ENCODE data around the gene TMPRSS9. TPM values are rescaled to one million over a fixed set of nuclear protein-coding genes. Genes with fewer than 3 reads are reported as not detected.

Gene TMPRSS9
- polyA plus RNA-seq, 1 donor from 2014 or later: not detected

DNA sequence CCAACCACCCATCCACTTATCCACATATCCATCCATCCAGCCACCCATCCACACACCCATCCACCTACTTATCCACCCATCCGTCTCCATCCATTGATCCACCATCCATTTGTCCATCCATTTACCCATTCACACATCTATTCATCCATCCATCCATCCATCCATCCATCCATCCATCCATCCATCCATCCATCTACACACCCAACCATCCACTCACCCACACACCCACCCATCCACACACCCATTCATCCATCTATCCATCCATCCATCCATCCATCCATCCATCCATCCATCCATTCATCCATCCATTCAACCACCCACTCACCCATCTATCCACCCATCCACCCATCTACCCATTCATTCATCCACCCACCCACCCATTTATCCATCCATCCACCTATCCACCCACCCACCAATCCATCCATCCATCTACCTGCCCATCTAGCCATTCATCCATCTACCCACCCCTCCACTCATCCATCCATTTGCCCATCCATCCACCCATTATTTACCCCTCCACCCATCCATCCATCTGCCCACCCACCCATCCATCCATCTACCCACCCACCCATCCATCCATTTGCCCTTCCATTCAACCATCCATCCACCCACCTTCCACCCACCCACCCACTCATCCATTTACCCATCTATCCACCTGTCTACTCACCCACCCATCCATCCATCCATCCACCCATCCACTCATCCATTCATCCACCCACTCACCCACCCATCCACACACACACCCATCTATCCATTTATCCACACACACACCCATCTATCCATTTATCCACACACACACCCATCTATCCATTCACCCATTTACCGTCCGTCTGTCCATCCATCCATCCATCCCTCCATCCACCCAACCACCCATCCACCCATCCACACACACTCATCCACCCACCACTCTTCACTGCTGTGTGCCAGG is 2.5 kb upstream of the TMPRSS9 start:
- Histone ChIP-seq H3K27ac (ENCODE audit: low read length) (no peak overlapping the region), H4K20me1 (ENCODE audit: insufficient read depth) (no peaks in the 10 kb centered on the region), H3K79me2 (replicated peaks; ENCODE audit: insufficient read depth, low read length) (no peaks in the 10 kb centered on the region), H3K4me3 (ENCODE audit: low read length) (no peak overlapping the region), H3K4me2 (ENCODE audit: low read length) (no peak overlapping the region), H3K27me3 (ENCODE audit: insufficient read depth, low read depth, low read length) (no peaks in the 10 kb centered on the region), H3K9ac (ENCODE audit: low read length) (no peak overlapping the region), H2AFZ (ENCODE audit: low read depth, low read length) (no peak overlapping the region), H3K36me3 (ENCODE audit: insufficient read depth, low read length) (no peaks in the 10 kb centered on the region), H3F3A (ENCODE audit: insufficient read depth, low read length, poor library complexity, severe bottlenecking) (no peaks in the 10 kb centered on the region), H3K9me3 (ENCODE audit: low read length) (no peaks in the 10 kb centered on the region), H3K9me2 (ENCODE audit: insufficient read depth, low read length) (no peaks in the 10 kb centered on the region)
- TF ChIP-seq, protein P1, sequence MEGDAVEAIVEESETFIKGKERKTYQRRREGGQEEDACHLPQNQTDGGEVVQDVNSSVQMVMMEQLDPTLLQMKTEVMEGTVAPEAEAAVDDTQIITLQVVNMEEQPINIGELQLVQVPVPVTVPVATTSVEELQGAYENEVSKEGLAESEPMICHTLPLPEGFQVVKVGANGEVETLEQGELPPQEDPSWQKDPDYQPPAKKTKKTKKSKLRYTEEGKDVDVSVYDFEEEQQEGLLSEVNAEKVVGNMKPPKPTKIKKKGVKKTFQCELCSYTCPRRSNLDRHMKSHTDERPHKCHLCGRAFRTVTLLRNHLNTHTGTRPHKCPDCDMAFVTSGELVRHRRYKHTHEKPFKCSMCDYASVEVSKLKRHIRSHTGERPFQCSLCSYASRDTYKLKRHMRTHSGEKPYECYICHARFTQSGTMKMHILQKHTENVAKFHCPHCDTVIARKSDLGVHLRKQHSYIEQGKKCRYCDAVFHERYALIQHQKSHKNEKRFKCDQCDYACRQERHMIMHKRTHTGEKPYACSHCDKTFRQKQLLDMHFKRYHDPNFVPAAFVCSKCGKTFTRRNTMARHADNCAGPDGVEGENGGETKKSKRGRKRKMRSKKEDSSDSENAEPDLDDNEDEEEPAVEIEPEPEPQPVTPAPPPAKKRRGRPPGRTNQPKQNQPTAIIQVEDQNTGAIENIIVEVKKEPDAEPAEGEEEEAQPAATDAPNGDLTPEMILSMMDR (IDR thresholded peaks at IDR 0.05; ENCODE audit: poor library complexity, severe bottlenecking): no peak
- TF ChIP-seq RAD21 (conservative IDR thresholded peaks at IDR 0.05) (no peak), EP300 (conservative IDR thresholded peaks at IDR 0.05; ENCODE audit: poor library complexity, severe bottlenecking) (no peak), SMC3 (conservative IDR thresholded peaks at IDR 0.05; ENCODE audit: poor library complexity) (no peak), POLR2AphosphoS5 (IDR thresholded peaks at IDR 0.05) (no peak), TAF1 (IDR thresholded peaks at IDR 0.05; ENCODE audit: low read depth) (no peak), MXI1 (conservative IDR thresholded peaks at IDR 0.05; ENCODE audit: poor library complexity, severe bottlenecking) (no peak)

DNA sequence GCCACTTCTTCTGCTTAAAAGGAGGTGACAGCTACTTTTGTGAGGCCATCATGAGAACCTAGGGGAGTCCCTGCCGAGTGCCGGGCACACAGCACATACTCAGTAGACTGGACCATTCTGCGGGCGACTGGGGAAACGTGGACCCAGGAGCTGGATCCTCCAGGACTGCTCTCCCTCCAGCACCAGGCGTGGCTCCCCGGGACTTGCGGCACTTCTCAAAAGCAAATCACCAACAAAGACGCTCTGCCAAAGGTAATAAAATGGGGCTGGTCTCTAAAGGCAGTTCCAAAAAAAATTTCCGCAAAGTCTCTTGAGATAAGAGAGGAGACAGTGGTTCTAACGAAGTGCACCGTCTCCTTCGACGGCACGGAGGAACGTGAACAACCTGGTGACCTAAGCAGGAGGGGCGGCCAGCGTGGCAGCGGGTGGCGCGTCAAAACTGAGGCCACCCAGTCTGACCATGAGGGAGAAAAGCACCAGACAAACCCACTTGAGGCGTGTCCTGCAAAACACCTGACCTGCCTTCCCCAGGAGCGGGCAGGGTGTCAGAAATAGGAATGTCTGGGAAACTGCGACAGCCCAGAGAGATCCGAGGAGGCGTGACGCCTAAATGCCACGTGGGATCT is 1.4 kb upstream of the TMPRSS9 start:
- Histone ChIP-seq H3K79me2 (replicated peaks; ENCODE audit: insufficient read depth, low read length) (no peaks in the 10 kb centered on the region), H3K9ac (ENCODE audit: low read length) (no peak overlapping the region), H3F3A (ENCODE audit: insufficient read depth, low read length, poor library complexity, severe bottlenecking) (no peaks in the 10 kb centered on the region), H3K27ac (ENCODE audit: low read length) (no peak overlapping the region), H3K9me2 (ENCODE audit: insufficient read depth, low read length) (no peaks in the 10 kb centered on the region), H2AFZ (ENCODE audit: low read depth, low read length) (no peak overlapping the region), H3K4me2 (ENCODE audit: low read length) (no peak overlapping the region), H3K4me3 (ENCODE audit: low read length) (no peak overlapping the region), H3K36me3 (ENCODE audit: insufficient read depth, low read length) (no peaks in the 10 kb centered on the region), H3K9me3 (ENCODE audit: low read length) (no peaks in the 10 kb centered on the region), H3K27me3 (ENCODE audit: insufficient read depth, low read depth, low read length) (no peaks in the 10 kb centered on the region), H4K20me1 (ENCODE audit: insufficient read depth) (no peaks in the 10 kb centered on the region)
- TF ChIP-seq EZH2 (IDR thresholded peaks at IDR 0.05; ENCODE audit: borderline replicate concordance, insufficient read depth, low read length, poor library complexity, severe bottlenecking) (no peak), RAD21 (conservative IDR thresholded peaks at IDR 0.05) (no peak), TAF1 (IDR thresholded peaks at IDR 0.05; ENCODE audit: low read depth) (no peak), SMC3 (conservative IDR thresholded peaks at IDR 0.05; ENCODE audit: poor library complexity) (no peak), POLR2AphosphoS5 (IDR thresholded peaks at IDR 0.05) (no peak), EP300 (conservative IDR thresholded peaks at IDR 0.05; ENCODE audit: poor library complexity, severe bottlenecking) (no peak), REST (IDR thresholded peaks at IDR 0.05; ENCODE audit: borderline replicate concordance) (no peak), MXI1 (conservative IDR thresholded peaks at IDR 0.05; ENCODE audit: poor library complexity, severe bottlenecking) (no peak)
- TF ChIP-seq, protein P1 (IDR thresholded peaks at IDR 0.05; ENCODE audit: poor library complexity, severe bottlenecking): no peak

Measured in neural cell (in vitro differentiated cells).